Activated naive CD4-positive, alpha-beta T cell (primary cell): ENCODE measurements around the gene LRRFIP1.
"Not testable (repeated sequence)": the region's sequence is repeated elsewhere in the genome, so short reads cannot be mapped to it uniquely, and the experiment has no call there.

Source experiments
- DNase-seq, 4 experiments: peaks; one replicate each; lab custom pipeline; 2025; lab: John Stamatoyannopoulos, UW

The LRRFIP1 gene

GRCh38 chr2:237686659-237687136 is 59.3 kb downstream of the LRRFIP1 start:
- no peak for DNase-seq

- no peak for DNase-seq
Measured at GRCh38 chr2:237688081-237688480, 60.7 kb downstream of the LRRFIP1 start.

GRCh38 chr2:237688541-237688940 is 61.2 kb downstream of the LRRFIP1 start:
- not testable (repeated sequence) for DNase-seq

GRCh38 chr2:237689336-237690131 is 62.1 kb downstream of the LRRFIP1 start:
- no peak for DNase-seq

GRCh38 chr2:237691029-237691907 is 63.9 kb downstream of the LRRFIP1 start:
- DNase-seq, result peak in 1 of 4 experiments; percentile 52

- DNase-seq, result peak; percentile 89 to 97 (median 96)
Measured at GRCh38 chr2:237691908-237692600, 64.7 kb downstream of the LRRFIP1 start.

GRCh38 chr2:237692601-237693290 is 65.4 kb downstream of the LRRFIP1 start:
- no peak for DNase-seq

- no peak for DNase-seq
Measured at GRCh38 chr2:237693291-237693994, 66.1 kb downstream of the LRRFIP1 start.

GRCh38 chr2:237694415-237695194 is 67.2 kb downstream of the LRRFIP1 start:
- no peak for DNase-seq

GRCh38 chr2:237695201-237695780 is 67.9 kb downstream of the LRRFIP1 start:
- DNase-seq, result no peak

GRCh38 chr2:237696461-237696860 is 69.1 kb downstream of the LRRFIP1 start:
- peak in 1 of 4 experiments; percentile 19 for DNase-seq

GRCh38 chr2:237697586-237698357 is 70.4 kb downstream of the LRRFIP1 start:
- no peak for DNase-seq

GRCh38 chr2:237698358-237698694 is 70.9 kb downstream of the LRRFIP1 start:
- no peak for DNase-seq

- DNase-seq, result no peak
Measured at GRCh38 chr2:237699870-237700511, 72.6 kb downstream of the LRRFIP1 start.

GRCh38 chr2:237700512-237701032 is 73.2 kb downstream of the LRRFIP1 start:
- peak in 3 of 4 experiments; percentile 16 to 25 (median 24) for DNase-seq

- no peak for DNase-seq
Measured at GRCh38 chr2:237701033-237701858, 73.9 kb downstream of the LRRFIP1 start.

- DNase-seq, result no peak
Measured at GRCh38 chr2:237701859-237702390, 74.5 kb downstream of the LRRFIP1 start.
